Calu3 (cell line): Measurements from ENCODE around the gene SLC7A6. TPM values are rescaled to one million over a fixed set of nuclear protein-coding genes. Genes with fewer than 3 reads are reported as not detected.

Source experiments
- BruUV-seq: library from RNA; stranded (reverse); fragments of 400-500 nt; replicated peaks from 2 replicates; lab custom pipeline; 2021; lab: Mats Ljungman, UMichigan
- CTCF ChIA-PET: fragments of 300-600 bp; sonication (Branson Sonifier 250); formaldehyde crosslinking; loops from one replicate; lab custom pipeline; 2022; ENCODE audit warnings: antibody characterized with exemption; lab: Charles Lee
- DNase-seq: peaks from one replicate; pipeline ENCODE4 v3.0.0; 2022
- H3K27ac Mint-ChIP-seq: one replicate; pipeline ENCODE4 v1.8.0; 2022; ENCODE audit warnings: mixed read lengths; ENCODE audit not compliant: unreplicated experiment
- H3K27me3 Mint-ChIP-seq: one replicate; pipeline ENCODE4 v1.8.0; 2022; ENCODE audit warnings: mixed read lengths; ENCODE audit not compliant: unreplicated experiment
- H3K36me3 Mint-ChIP-seq: one replicate; pipeline ENCODE4 v1.8.0; 2022; ENCODE audit warnings: mild to moderate bottlenecking, moderate library complexity, mixed read lengths; ENCODE audit not compliant: insufficient read depth, unreplicated experiment
- H3K4me1 Mint-ChIP-seq: one replicate; pipeline ENCODE4 v1.8.0; 2022; ENCODE audit warnings: mild to moderate bottlenecking, low read depth, mixed read lengths; ENCODE audit not compliant: unreplicated experiment
- H3K4me3 Mint-ChIP-seq: one replicate; pipeline ENCODE4 v1.8.0; 2022; ENCODE audit warnings: mild to moderate bottlenecking, low read depth, moderate library complexity, mixed read lengths; ENCODE audit not compliant: unreplicated experiment
- H3K9me3 Mint-ChIP-seq: one replicate; pipeline ENCODE4 v1.8.0; 2022; ENCODE audit warnings: low read depth, mixed read lengths; ENCODE audit not compliant: unreplicated experiment
- intact Hi-C: fragments of 100-400 bp; cut with micrococcal nuclease; formaldehyde crosslinking; loops from one replicate; pipeline ENCODE4 v1.10.0; 2022; ENCODE audit not compliant: unreplicated experiment
- total RNA-seq: library from RNA; stranded (reverse); gene quantifications from 2 replicates; pipeline ENCODE4 v1.2.3, GENCODE V29; 2022
- TF ChIP-seq, protein P1 (sequence below): fragments of 200-600 bp; IDR thresholded peaks from one replicate; pipeline ENCODE4 v1.8.0; 2022; ENCODE audit warnings: antibody characterized with exemption; ENCODE audit not compliant: unreplicated experiment

The SLC7A6 gene
- total RNA-seq, 1 experiment from 2014 or later, result 45.4 TPM

DNA sequence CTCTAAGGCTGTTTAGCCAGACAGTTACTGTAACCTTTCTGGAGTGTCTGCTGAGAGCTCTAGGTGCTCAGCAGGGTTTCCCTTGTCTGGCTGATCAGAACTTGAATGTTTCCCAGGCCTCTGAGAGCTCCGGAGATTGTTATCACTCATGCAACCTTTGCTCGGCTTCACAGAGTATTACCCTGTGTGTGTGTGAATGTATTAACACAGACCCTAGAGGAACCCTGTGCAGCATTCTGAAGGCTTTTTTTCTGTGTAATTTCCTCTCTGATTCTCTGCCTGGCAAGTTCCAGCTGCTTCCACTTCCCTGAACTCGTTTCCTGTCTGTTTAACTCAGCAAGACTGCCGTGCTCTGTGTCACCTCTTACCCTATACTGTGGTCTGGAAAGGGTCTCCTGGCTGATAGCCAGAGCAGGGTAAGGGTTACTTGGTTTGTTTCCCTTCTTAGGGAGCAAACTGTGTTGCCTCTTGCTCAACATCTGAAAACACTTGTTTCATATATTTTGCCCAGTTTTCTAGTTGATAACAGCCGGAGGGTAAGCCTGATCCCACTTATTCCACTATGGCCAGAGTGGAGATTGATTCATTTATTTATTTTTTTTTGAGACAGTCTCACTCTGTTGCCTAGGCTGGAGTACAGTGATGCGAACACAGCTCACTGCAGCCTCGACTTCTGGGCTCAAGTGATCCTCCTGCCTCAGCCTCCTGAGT lies 68.2 kb downstream of the SLC7A6 start:
- Mint-ChIP-seq H3K4me1 (no peaks in the 10 kb centered on the region), H3K4me3 (no peak overlapping the region), H3K27me3 (no peaks in the 10 kb centered on the region), H3K9me3 (no peaks in the 10 kb centered on the region), H3K27ac (no peak overlapping the region), H3K36me3 (peaks cover 17% of the 10 kb centered on the region)
- no peak for DNase-seq
- no TSS peak for BruUV-seq
- TF ChIP-seq, protein P1, sequence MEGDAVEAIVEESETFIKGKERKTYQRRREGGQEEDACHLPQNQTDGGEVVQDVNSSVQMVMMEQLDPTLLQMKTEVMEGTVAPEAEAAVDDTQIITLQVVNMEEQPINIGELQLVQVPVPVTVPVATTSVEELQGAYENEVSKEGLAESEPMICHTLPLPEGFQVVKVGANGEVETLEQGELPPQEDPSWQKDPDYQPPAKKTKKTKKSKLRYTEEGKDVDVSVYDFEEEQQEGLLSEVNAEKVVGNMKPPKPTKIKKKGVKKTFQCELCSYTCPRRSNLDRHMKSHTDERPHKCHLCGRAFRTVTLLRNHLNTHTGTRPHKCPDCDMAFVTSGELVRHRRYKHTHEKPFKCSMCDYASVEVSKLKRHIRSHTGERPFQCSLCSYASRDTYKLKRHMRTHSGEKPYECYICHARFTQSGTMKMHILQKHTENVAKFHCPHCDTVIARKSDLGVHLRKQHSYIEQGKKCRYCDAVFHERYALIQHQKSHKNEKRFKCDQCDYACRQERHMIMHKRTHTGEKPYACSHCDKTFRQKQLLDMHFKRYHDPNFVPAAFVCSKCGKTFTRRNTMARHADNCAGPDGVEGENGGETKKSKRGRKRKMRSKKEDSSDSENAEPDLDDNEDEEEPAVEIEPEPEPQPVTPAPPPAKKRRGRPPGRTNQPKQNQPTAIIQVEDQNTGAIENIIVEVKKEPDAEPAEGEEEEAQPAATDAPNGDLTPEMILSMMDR, result no peak
- CTCF ChIA-PET, result no interaction called here
- intact Hi-C loops, result no loop called here

DNA sequence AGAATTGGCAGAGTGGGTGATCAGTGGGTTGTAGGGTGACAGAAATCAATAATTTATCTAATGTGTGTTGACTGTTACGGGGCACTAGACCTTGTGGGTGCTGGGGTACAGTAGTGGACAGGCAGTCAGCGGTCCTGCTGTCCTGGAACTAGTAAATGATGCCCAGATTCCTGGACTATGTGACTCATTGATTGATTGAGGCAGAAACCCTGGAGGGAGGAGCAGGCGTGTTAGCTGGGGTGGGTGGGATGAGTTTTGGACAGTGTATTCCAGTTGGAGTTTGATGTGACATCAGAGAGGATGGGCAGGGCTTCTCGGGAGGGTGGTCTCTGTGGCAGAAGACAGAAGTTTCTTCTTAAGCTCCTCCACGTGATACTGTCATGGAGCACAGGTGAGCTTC lies 70.8 kb downstream of the SLC7A6 start:
- Mint-ChIP-seq H3K9me3 (no peaks in the 10 kb centered on the region), H3K36me3 (peaks cover 21% of the 10 kb centered on the region), H3K27me3 (no peaks in the 10 kb centered on the region), H3K4me3 (no peak overlapping the region), H3K4me1 (no peaks in the 10 kb centered on the region), H3K27ac (no peak overlapping the region)
- CTCF ChIA-PET, result interaction anchor here (0.6 to 0.7 kb wide), 3 partner anchors 16 to 584 kb away, joined by 3 read pairs; no protein-coding TSS in a partner anchor
- BruUV-seq, result no TSS peak
- TF ChIP-seq, protein P1, result no peak
- intact Hi-C loops, result no loop called here
- no peak for DNase-seq

DNA sequence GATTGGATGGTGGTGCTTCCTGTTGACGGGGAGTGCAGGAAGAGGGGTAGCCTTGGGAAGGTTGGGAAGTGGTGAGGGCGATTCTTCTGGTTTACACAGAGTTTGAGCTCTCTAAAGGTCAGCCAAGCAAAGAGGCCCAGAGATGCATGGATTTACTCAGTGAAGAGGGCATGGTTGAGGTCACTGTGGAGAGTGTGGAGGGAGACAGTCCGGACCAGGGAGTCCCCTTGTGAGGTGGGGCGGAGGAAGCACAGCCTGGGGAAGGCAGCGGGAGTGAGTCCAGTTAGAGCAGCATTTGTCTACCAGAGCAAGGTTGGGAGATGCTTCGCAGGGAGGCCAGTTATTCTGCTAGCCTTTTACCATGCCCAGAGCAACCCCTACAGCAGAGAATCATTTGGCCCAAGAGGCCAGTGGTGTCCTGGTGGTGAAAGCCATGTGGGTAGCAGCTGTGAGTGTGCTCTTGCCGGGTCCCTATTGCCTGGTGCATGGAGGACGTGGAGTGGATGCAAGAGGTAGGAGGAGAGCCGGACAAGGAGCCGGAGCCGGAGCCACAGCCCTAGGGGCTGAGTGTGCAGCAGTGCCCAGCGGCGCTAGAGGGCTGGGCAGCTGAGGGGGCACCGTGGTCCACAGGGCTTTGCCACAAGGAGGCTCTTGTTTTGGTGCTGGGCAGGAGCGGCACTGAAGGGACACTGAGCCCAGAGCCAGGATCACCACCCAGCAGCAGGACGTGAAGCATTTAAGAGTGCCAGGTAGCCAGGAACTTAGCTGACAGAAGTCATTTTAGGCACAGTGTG lies 74.2 kb downstream of the SLC7A6 start:
- no peaks in the 10 kb centered on the region for H3K9me3 Mint-ChIP-seq
- H3K4me1 Mint-ChIP-seq, result no peaks in the 10 kb centered on the region
- CTCF ChIA-PET, result no interaction called here
- DNase-seq, result no peak
- H3K27me3 Mint-ChIP-seq, result no peaks in the 10 kb centered on the region
- intact Hi-C loops, result no loop called here
- H3K36me3 Mint-ChIP-seq, result peaks cover 8% of the 10 kb centered on the region
- BruUV-seq, result no TSS peak
- H3K27ac Mint-ChIP-seq, result no peak overlapping the region
- H3K4me3 Mint-ChIP-seq, result no peak overlapping the region
- TF ChIP-seq, protein P1, result no peak

DNA sequence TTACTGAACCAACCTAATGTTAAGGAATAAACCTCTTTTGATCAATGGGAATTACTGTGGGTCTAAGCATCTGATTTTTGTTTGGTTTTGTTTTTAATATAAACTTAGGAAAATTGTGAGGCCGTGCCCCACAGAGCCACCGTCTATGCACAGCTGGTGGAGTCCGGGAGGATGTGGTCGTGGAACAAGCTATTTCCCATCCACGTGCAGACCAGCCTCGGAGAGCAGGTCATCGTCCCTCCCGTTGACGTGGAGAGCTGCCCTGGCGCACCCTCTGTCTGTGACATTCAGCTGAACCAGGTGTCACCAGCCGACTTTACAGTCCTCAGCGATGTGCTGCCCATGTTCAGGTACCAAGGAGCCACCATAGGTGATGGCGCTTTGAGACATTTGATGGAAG lies 74.9 kb downstream of the SLC7A6 start:
- TF ChIP-seq, protein P1, result no peak
- DNase-seq, result no peak
- no peak overlapping the region for H3K4me3 Mint-ChIP-seq
- intact Hi-C loops, result no loop called here
- no peaks in the 10 kb centered on the region for H3K9me3 Mint-ChIP-seq
- BruUV-seq, result no TSS peak
- H3K4me1 Mint-ChIP-seq, result no peaks in the 10 kb centered on the region
- no peaks in the 10 kb centered on the region for H3K27me3 Mint-ChIP-seq
- H3K27ac Mint-ChIP-seq, result no peak overlapping the region
- CTCF ChIA-PET, result no interaction called here
- H3K36me3 Mint-ChIP-seq, result peaks cover 7% of the 10 kb centered on the region
